Skin of body (tissue), 2 donors: ENCODE measurements around the gene CAPN5. TPM values are rescaled to one million over a fixed set of nuclear protein-coding genes. Genes with fewer than 3 reads are reported as not detected.

ENCODE experiments used
- DNase-seq: peaks from one replicate; lab custom pipeline; 2025; lab: John Stamatoyannopoulos, UW
- total RNA-seq: library from RNA; depleted of rRNA; stranded (reverse); fragments of >200 nt; gene quantifications from one replicate; pipeline ENCODE4 v1.2.3, GENCODE V29; 2014

CAPN5 gene
- total RNA-seq, 1 donor from 2014 or later, result 8.2 TPM

DNA sequence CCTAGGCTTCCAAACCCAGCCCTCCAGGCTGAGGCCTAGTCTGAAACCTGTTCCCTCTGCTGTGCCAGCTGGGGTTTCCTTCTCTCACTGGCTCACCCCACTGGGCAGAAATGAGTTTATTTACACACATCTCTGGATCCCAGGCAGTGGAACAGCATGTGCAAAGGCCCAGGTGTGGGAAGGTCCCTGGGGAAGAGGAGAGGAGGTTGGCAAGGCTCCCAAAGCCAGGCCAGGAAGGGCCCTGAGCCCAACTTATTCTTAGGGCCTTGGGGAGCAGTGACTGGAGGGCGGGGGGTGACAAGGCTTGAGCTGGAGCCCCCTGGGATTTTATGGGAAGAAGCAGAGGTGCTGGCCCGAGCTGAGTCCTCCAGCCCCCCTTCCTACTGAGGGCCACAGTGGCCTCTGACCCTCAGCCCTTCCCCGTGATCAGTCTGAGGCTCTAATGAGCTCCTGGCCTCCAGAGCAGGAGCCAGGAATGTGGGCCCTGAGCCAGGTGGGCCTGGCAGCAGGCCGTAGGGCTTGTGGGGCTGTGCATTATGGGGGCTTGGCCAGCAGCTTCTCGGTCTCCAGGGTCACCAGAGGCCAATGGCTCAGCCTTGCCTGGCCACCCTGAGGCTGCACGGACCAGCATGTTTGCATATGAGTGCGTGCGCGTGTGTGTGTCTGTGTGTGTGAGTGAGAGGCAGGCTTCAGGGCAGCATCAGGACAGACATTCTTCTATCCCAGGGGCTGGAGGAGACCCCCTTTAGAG is 64.2 kb downstream of the CAPN5 start:
- no peak for DNase-seq

- DNase-seq, result no peak
Measured at GRCh38 chr11:77131560-77131959, 64.8 kb downstream of the CAPN5 start.

GRCh38 chr11:77135069-77135468 is 68.3 kb downstream of the CAPN5 start:
- DNase-seq, result no peak

DNA sequence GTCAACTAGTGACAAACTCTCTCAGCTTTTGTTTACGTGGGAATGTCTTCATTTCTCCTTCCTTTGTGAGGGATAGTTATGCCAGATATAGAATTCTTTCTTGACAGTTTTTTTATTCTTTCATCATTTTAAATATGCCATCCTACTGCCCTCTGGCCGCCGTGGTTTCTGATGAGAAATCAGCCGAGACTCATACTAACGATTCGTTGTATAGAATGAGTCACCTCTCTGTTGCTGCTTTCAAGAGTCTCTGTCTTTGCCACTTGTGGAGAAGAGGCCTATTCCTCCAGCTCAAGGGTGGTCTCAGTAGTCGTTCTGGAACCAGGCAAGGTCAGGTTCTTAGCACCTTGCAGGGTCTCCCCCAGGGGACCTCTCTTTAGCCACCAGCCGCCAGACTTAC is 69.3 kb downstream of the CAPN5 start:
- no peak for DNase-seq

- no peak for DNase-seq
Measured at GRCh38 chr11:77136784-77137420, 70.1 kb downstream of the CAPN5 start.

GRCh38 chr11:77137421-77137820 is 70.7 kb downstream of the CAPN5 start:
- DNase-seq, result no peak

GRCh38 chr11:77138106-77138649 is 71.4 kb downstream of the CAPN5 start:
- no peak for DNase-seq

- no peak for DNase-seq
Measured at GRCh38 chr11:77139201-77139600, 72.4 kb downstream of the CAPN5 start.

DNA sequence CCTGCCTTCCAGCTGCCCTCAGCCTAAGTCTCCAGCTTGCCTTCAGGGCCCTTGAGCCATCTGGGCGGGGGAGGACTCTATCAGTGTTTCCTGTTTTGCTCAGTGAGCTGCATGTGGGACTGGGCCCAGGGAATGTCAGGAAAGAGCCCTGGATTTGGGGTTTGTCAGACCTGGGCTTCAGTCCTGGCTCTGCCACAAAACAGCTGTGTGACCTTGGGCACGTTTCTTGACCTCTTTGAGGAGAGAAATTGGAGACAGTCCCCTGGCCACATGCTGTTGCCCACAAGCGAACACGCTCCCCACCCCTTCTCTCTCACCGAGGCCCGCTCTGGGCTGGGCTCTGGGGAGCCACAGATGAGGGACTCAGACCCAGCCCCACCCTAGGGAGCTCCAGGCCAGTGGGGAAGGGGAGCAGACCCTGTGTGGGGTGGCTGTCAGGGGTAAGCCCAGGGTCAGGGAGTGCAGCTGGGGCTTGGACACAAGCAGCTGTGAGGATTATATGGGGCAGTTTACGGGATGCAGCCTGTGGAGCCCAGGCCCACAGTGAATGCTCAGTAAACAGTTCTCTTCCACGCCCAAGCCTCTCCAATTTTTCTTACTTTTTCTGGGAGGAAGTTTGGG is 73.6 kb downstream of the CAPN5 start:
- DNase-seq, result no peak

DNA sequence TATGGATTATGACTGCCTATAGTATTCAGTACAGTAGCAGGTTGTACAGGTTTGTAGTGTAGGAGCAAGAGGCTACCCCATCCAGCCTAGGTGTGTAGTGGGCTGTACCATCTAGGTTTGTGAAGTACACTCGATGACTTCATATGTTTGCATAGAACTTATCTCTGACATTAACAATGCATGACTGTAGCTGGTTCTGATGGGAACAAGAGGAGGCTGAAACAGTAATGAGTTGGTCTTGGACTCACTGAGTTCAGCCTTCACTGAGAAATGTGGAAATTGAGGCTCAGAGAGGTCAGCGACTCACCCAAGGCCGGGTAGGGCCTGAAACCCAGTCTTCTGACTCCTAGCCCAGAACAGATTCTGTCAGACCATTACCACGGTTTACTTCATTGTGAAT is 74.3 kb downstream of the CAPN5 start:
- no peak for DNase-seq

GRCh38 chr11:77141475-77141874 is 74.7 kb downstream of the CAPN5 start:
- no peak for DNase-seq

DNA sequence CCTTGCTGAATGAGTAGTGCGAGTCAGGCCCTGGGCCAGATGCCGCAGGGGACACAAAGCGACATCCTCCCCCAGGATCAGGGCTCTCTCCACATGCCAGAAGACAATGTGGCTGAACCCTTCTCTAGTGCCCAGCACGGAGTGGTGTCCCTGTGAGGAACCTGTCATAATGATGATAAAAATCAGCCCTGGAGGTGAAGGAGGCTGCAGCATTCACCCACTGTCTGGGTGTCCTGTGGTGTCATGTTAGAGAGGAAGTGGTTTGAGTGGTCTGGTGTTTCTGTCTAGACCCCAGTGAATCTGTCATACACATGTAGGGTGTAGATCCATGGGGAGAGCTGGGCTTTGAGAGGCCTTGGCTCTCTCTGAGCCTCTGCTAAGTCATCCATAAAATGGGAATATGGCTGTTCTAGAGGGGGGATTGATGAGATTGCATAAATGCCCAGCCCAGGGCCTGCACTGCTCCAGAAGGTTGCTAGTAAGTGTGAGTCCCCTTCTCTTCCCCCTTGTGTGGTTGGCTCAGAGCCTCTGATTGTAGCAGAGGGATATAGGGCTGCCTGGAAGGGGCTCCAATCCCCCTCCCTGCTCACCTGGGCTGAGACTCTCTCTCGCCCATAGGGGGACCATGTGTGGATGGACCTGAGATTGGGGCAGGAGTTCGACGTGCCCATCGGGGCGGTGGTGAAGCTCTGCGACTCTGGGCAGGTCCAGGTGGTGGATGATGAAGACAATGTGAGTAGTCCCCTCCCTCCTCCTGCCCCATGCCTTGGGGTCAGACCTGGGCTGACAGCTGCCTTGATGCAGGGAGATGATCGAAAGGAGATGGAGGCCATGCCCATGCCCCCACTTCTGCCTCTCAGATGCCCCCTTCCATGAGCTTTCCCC is 75.6 kb downstream of the CAPN5 start:
- no peak for DNase-seq

DNA sequence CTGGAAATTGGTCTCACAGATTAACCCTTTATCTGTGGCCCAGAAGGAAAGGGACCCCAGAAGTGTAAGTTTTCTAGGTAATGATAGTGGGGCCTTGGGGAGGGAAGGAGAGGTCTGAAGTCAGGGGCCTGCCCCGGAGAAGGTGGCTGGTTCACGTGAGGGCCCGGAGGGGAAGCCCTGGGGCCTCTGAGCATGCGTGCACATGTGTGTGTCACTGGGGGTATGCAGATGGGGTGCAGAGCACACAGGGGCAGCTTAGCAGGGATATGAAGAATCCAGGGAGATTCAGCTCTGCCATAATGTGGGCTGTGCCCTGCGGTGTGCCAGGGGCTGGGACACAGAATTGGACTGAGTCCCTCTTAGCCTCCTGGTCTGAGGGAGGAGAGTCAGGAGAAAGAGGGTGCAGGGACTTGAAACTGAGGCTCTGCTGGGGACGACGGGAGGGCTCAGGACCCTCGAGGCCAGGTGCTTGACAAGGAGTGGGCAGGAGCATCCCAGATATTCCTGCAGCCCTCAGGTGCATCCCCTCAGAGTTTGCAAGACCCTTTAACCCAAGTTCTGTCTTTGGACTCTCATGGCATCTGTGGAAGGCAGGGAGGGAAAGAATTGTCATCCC is 76.7 kb downstream of the CAPN5 start:
- DNase-seq, result no peak

GRCh38 chr11:77144196-77144856 is 77.6 kb downstream of the CAPN5 start:
- DNase-seq, result no peak

GRCh38 chr11:77144857-77145428 is 78.2 kb downstream of the CAPN5 start:
- DNase-seq, result no peak

GRCh38 chr11:77146261-77147035 is 79.7 kb downstream of the CAPN5 start:
- no peak for DNase-seq

DNA sequence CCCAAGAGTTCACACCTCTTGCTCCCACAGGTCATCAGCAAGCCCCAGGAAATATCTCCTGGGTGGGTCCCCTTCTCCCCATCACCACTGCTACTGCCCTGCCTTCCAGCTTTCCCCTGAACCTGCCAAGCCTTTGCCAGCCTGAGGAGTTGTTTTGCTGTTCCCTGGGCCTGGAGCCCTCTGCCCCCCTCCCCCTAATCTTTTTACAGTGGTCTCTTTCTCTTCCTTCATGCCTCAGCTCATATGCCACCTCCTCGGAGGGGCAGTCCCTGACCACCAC is 80.2 kb downstream of the CAPN5 start:
- DNase-seq, result no peak

DNA sequence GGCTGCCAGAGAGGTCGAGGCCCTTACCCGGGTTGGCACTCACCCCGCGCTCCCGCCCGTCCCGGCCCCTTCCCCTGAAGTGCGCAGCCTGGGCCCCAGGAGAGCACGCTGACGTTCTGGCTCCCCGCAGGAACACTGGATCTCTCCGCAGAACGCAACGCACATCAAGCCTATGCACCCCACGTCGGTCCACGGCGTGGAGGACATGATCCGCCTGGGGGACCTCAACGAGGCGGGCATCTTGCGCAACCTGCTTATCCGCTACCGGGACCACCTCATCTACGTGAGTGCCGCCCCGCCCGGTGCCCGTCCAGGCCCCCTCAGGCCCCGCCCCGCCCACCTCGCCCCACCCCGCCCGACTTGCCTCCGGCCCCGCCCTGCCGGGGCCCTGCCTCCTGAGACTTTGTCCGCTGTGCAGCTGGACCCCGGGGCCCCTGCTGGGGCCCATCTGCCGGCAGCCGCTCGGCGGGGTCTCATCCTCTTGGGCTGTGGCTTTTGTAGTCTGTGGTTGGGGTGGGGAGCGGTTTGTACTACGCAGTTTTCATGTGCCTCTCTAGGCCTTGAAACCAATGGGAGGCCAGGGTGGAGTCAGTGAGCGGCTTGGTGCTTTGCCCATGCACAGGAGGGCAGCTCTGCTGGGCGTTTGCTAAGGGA is 81.0 kb downstream of the CAPN5 start:
- DNase-seq, result no peak
